SK-N-SH (cell line): ENCODE results near the gene ZBTB17. TPM values are rescaled to one million over a fixed set of nuclear protein-coding genes. Genes with fewer than 3 reads are reported as not detected.

ENCODE experiments used
- CTCF ChIA-PET: fragments of 300-600, 350-600 bp; formaldehyde crosslinking; extraction: SDS; loops from one replicate; lab custom pipeline; 2021; lab: Yijun Ruan, JAX
- POLR2A ChIA-PET: fragments of 350-600 bp; sonication (Branson Sonifier 250); formaldehyde crosslinking; extraction: SDS; loops from one replicate; lab custom pipeline; 2020; ENCODE audit warnings: antibody characterized with exemption, inconsistent platforms; lab: Yijun Ruan, JAX
- DNase-seq: peaks from one replicate; pipeline ENCODE4 v3.0.0; 2012
- H2AFZ ChIP-seq: fragments of 200-600 bp; sonication (generic); 2 replicates; pipeline ENCODE4 v1.8.1; 2016; ENCODE audit warnings: antibody characterized with exemption, mild to moderate bottlenecking, low read depth
- H3F3A ChIP-seq: fragments of 200-600 bp; sonication (generic); replicated peaks from 2 replicates; pipeline ENCODE3; 2016; ENCODE audit warnings: antibody characterized with exemption, mild to moderate bottlenecking; ENCODE audit not compliant: insufficient read depth
- H3K27ac ChIP-seq, 2 experiments: fragments of 200-500 bp in 1 of 2; fragments of 200-600 bp in 1 of 2; sonication (Bioruptor generic) in 1 of 2; sonication (generic), shearing (Covaris generic) in 1 of 2; 2 replicates each; pipeline versions ENCODE4 v1.5.1 to v1.6.1; 2014 to 2016; ENCODE audit warnings: low read depth in 2 of 2, inconsistent platforms in 1 of 2, low read length in 1 of 2, mild to moderate bottlenecking in 1 of 2, mixed read lengths in 1 of 2
- H3K27me3 ChIP-seq: fragments of 200-600 bp; sonication (generic), shearing (Covaris generic); 2 replicates; pipeline ENCODE4 v1.6.1; 2016; ENCODE audit warnings: mixed run types; ENCODE audit not compliant: insufficient read depth
- H3K36me3 ChIP-seq, 2 experiments: fragments of 200-500 bp in 1 of 2; fragments of 200-600 bp in 1 of 2; sonication (Bioruptor generic) in 1 of 2; sonication (generic) in 1 of 2; replicated peaks in 1 of 2; 2 replicates each; pipeline versions ENCODE3 to v1.5.1; 2014 to 2016; ENCODE audit warnings: low read length in 1 of 2, mild to moderate bottlenecking in 1 of 2; ENCODE audit not compliant: insufficient read depth in 2 of 2, control insufficient read depth in 1 of 2
- H3K4me1 ChIP-seq, 2 experiments: fragments of 200-500 bp in 1 of 2; fragments of 200-600 bp in 1 of 2; sonication (Bioruptor generic) in 1 of 2; sonication (generic), shearing (Covaris generic) in 1 of 2; 2 replicates each; pipeline versions ENCODE4 v1.5.1 to v1.6.1; 2014 to 2016; ENCODE audit warnings: low read depth in 1 of 2, low read length in 1 of 2, mixed run types in 1 of 2; ENCODE audit not compliant: insufficient read depth in 2 of 2, control insufficient read depth in 1 of 2
- H3K4me2 ChIP-seq: fragments of 200-600 bp; sonication (generic), shearing (Covaris generic); 2 replicates; pipeline ENCODE4 v1.6.1; 2017; ENCODE audit warnings: mixed run types
- H3K4me3 ChIP-seq, 2 experiments: fragments of 200-500 bp in 1 of 2; fragments of 200-600 bp in 1 of 2; sonication (Bioruptor generic) in 1 of 2; sonication (generic), shearing (Covaris generic) in 1 of 2; 2 replicates each; pipeline versions ENCODE4 v1.5.1 to v1.8.1; 2014 to 2016; ENCODE audit warnings: low read depth in 2 of 2, inconsistent platforms in 1 of 2, low read length in 1 of 2, mild to moderate bottlenecking in 1 of 2, mixed read lengths in 1 of 2, moderate library complexity in 1 of 2
- H3K79me2 ChIP-seq: fragments of 200-600 bp; sonication (generic); 2 replicates; pipeline ENCODE4 v1.8.1; 2017; ENCODE audit warnings: mild to moderate bottlenecking; ENCODE audit not compliant: insufficient read depth
- H3K9ac ChIP-seq: fragments of 200-600 bp; sonication (generic); 2 replicates; pipeline ENCODE4 v1.6.1; 2017; ENCODE audit warnings: mixed run types
- H3K9me2 ChIP-seq: fragments of 200-600 bp; sonication (generic); 2 replicates; pipeline ENCODE4 v1.6.1; 2017; ENCODE audit warnings: mixed run types
- H3K9me3 ChIP-seq: fragments of 200-600 bp; sonication (generic); 2 replicates; pipeline ENCODE4 v1.6.1; 2017; ENCODE audit warnings: mixed run types, mild to moderate bottlenecking, moderate library complexity
- H4K20me1 ChIP-seq: fragments of 200-600 bp; sonication (generic); 2 replicates; pipeline ENCODE4 v1.6.1; 2017; ENCODE audit warnings: mild to moderate bottlenecking, mixed run types; ENCODE audit not compliant: insufficient read depth
- CHD2 ChIP-seq: fragments of 150-350 bp; IDR thresholded peaks from 2 replicates; pipeline ENCODE4 v1.6.1; 2018; ENCODE audit warnings: low read length; ENCODE audit not compliant: partially characterized antibody
- ELF1 ChIP-seq: IDR thresholded peaks from 2 replicates; pipeline ENCODE4 v1.4.0; 2012
- MXI1 ChIP-seq: IDR thresholded peaks from 2 replicates; pipeline ENCODE4 v1.6.1; 2012; ENCODE audit warnings: mild to moderate bottlenecking, low read depth, low read length, improper control_type of control experiment
- NFIC ChIP-seq: IDR thresholded peaks from 2 replicates; pipeline ENCODE4 v1.4.0; 2012; ENCODE audit warnings: borderline replicate concordance
- TEAD4 ChIP-seq: IDR thresholded peaks from 2 replicates; pipeline ENCODE4 v1.4.0; 2012; ENCODE audit warnings: mild to moderate bottlenecking, borderline replicate concordance; ENCODE audit not compliant: insufficient read depth
- WGBS: methylation state at CpG from one replicate; pipeline ENCODE4 v1.1.6; 2017; ENCODE audit warnings: low lambda C conversion rate; 5-methylcytosine and 5-hydroxymethylcytosine counted together
- polyA plus RNA-seq, 3 experiments: library from polyadenylated mRNA; depleted of rRNA; stranded (reverse); fragments of >200 nt; gene quantifications; 2 replicates each; pipeline ENCODE4 v1.2.3, GENCODE V29; 2012
- TF ChIP-seq, protein P1 (sequence below): IDR thresholded peaks from 2 replicates; pipeline ENCODE4 v1.6.1; 2012; ENCODE audit warnings: mild to moderate bottlenecking, low read depth, low read length, moderate library complexity

The ZBTB17 gene
- polyA plus RNA-seq, 1 of the 3 experiments (the other 2 are of a cell fraction), result 56.4 TPM

DNA sequence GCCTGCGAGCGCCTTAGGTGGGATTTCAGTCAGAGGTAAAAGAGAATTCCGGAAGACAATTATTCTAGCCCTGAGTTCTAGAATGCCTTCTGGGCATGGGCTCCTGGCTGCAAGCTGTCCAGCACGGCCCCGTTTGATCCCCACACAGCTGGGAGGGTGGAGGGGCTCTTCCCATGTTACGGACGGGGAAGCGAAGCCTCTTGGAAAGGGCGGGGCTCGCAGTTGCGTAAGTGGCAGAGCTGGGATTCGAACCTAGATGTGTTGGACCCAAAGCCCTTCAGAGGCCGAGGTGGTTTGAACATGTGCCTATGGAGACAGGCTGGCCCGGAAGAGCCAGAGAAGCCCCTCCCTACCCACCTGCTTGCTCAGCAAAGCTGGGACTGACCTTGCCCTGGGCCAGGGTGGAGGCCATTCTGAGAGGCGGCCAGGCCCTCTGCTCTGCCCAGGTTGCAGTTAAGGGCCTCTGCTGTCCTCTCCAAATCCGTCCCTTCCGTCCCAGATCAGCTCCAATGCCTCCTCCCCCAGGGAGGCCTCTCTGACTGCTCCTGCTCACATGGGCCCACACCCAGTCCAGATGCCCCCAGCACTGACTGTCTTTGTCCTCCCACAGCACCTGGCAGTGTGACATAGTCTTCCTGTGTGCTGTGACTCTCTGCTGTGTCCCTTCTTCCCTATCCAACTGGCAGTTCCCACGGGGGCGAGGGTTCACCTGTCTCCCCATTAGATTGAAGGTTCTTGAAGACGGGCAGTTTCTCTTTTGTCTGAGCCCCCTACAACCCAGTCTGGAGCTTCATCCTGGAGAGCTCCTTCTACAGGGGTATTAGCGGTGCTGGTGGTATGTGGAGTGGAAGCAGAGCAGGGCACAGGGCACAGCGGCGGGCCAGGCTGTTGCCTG, 43.1 kb upstream of the ZBTB17 start:
- Histone ChIP-seq H3K36me3 (no peaks in the 10 kb centered on the region), H3K27ac (no peak overlapping the region; a peak in 1 of 4 replicates), H2AFZ (no peak overlapping the region), H3K79me2 (no peaks in the 10 kb centered on the region), H3K4me2 (0 out of 2 replicates have a peak overlapping the region, but pooled peaks have one; percentile 19), H3K27me3 (no peaks in the 10 kb centered on the region), H3K9me2 (no peaks in the 10 kb centered on the region), H4K20me1 (no peaks in the 10 kb centered on the region), H3F3A (no peaks in the 10 kb centered on the region), H3K9ac (no peak overlapping the region), H3K4me1 (peaks cover 10 to 52% of the 10 kb centered on the region in 2 experiments; a peak in 2 of 4 replicates), H3K9me3 (no peaks in the 10 kb centered on the region), H3K4me3 (no peak overlapping the region)
- ChIA-PET POLR2A (no interaction called here), CTCF (interaction anchor here (0.6 to 2.9 kb wide), 12 partner anchors 9 to 257 kb away, joined by 3 to 22 read pairs (median 5); partner anchors contain the start of genes CLCNKB and FAM131C)
- peak; percentile 50 for DNase-seq
- TF ChIP-seq ELF1, result no peak
- TF ChIP-seq, protein P1, sequence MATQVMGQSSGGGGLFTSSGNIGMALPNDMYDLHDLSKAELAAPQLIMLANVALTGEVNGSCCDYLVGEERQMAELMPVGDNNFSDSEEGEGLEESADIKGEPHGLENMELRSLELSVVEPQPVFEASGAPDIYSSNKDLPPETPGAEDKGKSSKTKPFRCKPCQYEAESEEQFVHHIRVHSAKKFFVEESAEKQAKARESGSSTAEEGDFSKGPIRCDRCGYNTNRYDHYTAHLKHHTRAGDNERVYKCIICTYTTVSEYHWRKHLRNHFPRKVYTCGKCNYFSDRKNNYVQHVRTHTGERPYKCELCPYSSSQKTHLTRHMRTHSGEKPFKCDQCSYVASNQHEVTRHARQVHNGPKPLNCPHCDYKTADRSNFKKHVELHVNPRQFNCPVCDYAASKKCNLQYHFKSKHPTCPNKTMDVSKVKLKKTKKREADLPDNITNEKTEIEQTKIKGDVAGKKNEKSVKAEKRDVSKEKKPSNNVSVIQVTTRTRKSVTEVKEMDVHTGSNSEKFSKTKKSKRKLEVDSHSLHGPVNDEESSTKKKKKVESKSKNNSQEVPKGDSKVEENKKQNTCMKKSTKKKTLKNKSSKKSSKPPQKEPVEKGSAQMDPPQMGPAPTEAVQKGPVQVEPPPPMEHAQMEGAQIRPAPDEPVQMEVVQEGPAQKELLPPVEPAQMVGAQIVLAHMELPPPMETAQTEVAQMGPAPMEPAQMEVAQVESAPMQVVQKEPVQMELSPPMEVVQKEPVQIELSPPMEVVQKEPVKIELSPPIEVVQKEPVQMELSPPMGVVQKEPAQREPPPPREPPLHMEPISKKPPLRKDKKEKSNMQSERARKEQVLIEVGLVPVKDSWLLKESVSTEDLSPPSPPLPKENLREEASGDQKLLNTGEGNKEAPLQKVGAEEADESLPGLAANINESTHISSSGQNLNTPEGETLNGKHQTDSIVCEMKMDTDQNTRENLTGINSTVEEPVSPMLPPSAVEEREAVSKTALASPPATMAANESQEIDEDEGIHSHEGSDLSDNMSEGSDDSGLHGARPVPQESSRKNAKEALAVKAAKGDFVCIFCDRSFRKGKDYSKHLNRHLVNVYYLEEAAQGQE, result no peak
- 94% methylated on average over 22 of the region's 23 CpGs for WGBS

DNA sequence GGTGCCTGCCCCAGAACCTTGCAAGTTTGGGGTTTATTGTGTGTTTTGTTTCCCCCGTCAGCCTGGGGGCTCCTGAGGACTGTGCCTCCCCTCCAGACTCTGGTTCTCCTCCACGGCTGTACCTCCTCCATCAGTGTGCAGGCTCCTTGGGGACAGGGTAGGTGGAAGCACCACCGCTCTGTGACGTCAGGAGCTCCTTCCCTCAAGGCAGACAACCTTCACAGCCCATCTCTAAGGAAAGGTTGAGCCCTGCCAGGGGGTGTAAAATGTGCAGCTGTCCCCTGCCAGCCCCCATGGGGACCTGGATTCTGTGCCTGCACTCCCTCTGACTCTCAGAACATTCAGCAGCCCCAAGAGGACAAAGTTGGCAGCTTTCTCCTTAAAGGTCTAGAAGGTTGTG, 42.4 kb upstream of the ZBTB17 start:
- Histone ChIP-seq H3K9me3 (no peaks in the 10 kb centered on the region), H3K79me2 (no peaks in the 10 kb centered on the region), H3K4me2 (no peak overlapping the region), H3K27me3 (no peaks in the 10 kb centered on the region), H3K4me3 (no peak overlapping the region), H4K20me1 (no peaks in the 10 kb centered on the region), H3K9ac (no peak overlapping the region), H3K4me1 (peaks cover 10 to 57% of the 10 kb centered on the region in 2 experiments; a peak in 2 of 4 replicates), H3F3A (no peaks in the 10 kb centered on the region), H2AFZ (no peak overlapping the region), H3K9me2 (no peaks in the 10 kb centered on the region), H3K36me3 (no peaks in the 10 kb centered on the region), H3K27ac (no peak overlapping the region)
- POLR2A ChIA-PET, result no interaction called here
- CTCF ChIA-PET, result interaction anchor here (0.6 to 2.9 kb wide), 12 partner anchors 8 to 257 kb away, joined by 3 to 22 read pairs (median 4); partner anchors contain the start of genes CLCNKB and FAM131C
- DNase-seq, result no peak
- WGBS, result 77% methylated on average over 4 of the region's 4 CpGs
- TF ChIP-seq, protein P1, result no peak
- TF ChIP-seq NFIC (no peak), TEAD4 (no peak), CHD2 (no peak), MXI1 (no peak)
